ENCODE results near the gene GNA15. TPM values are rescaled to one million over a fixed set of nuclear protein-coding genes. Genes with fewer than 3 reads are reported as not detected.

GNA15 gene
- total and polyA plus RNA-seq, 2 donors (not counting 3 experiments of a cell fraction or from before 2014, with no cell fraction given), result 0.17 TPM; not detected in 1

GRCh38 chr19:3115411-3115810, 20.4 kb upstream of the GNA15 start:
- no peaks in the 10 kb centered on the region for H3K9me3 ChIP-seq (replicated peaks; ENCODE audit: control insufficient read depth, insufficient read depth, low read length)
- H3K27ac ChIP-seq (ENCODE audit: insufficient read depth, low read depth, low read length), result no peak overlapping the region
- no peak for TF ChIP-seq FOS (IDR thresholded peaks at IDR 0.05; ENCODE audit: borderline replicate concordance, insufficient read depth, low read length)
- no peak for TF ChIP-seq EZH2 (IDR thresholded peaks at IDR 0.05; ENCODE audit: borderline replicate concordance, low read depth, low read length, severe bottlenecking)
- TF ChIP-seq POLR2AphosphoS5 (IDR thresholded peaks at IDR 0.05; ENCODE audit: insufficient read depth, low read depth, low read length), result no peak
- no peaks in the 10 kb centered on the region for H3K4me1 ChIP-seq (ENCODE audit: control insufficient read depth, extremely low read depth, insufficient read depth, low read length)
- H3K4me2 ChIP-seq (ENCODE audit: insufficient read depth, low read length), result no peak overlapping the region
- ChIA-PET CTCF (interaction anchor here (1.0 kb wide), 1 partner anchor 12 kb away, joined by 5 read pairs; no protein-coding TSS in a partner anchor), POLR2A (no interaction called here)
- H3K27me3 ChIP-seq (ENCODE audit: control insufficient read depth in 2 of 2, insufficient read depth in 2 of 2, low read length in 2 of 2), result no peaks in the 10 kb centered on the region
- no peak overlapping the region for H3K4me3 ChIP-seq (replicated peaks in 1 of 3; ENCODE audit: insufficient read depth in 1 of 3, low read depth in 1 of 3, low read length in 3 of 3)
- intact Hi-C loops (cut with micrococcal nuclease) (no loop called here), dilution Hi-C loops (cut with MboI; ENCODE audit: extremely low pct_ligation_motif_present, low sequenced_read_pairs) (no loop called here)
- no peaks in the 10 kb centered on the region for H4K20me1 ChIP-seq (replicated peaks; ENCODE audit: control insufficient read depth, extremely low read depth, insufficient read depth, low read length)
- H3K9me1 ChIP-seq (replicated peaks; ENCODE audit: control insufficient read depth, extremely low read depth, insufficient read depth, low read length), result no peaks in the 10 kb centered on the region
- DNase-seq (ENCODE audit: low read depth, low spot score) (no peak), FAIRE-seq (no peak)
- BruUV-seq (replicated peaks), result no TSS peak
- no peak overlapping the region for H3K9ac ChIP-seq (replicated peaks; ENCODE audit: extremely low read depth, insufficient read depth, low read length)
- peaks cover 24% of the 10 kb centered on the region for H3K79me2 ChIP-seq (ENCODE audit: control insufficient read depth, insufficient read depth, low read length)
- H3K36me3 ChIP-seq (ENCODE audit: control insufficient read depth in 2 of 2, extremely low read depth in 1 of 2, insufficient read depth in 2 of 2, low read length in 2 of 2), result peaks cover 0 to 31% of the 10 kb centered on the region in 2 experiments
- no peak overlapping the region for H2AFZ ChIP-seq (ENCODE audit: low read depth, low read length)

GRCh38 chr19:3115916-3116602, 19.8 kb upstream of the GNA15 start:
- BruUV-seq (replicated peaks), result no TSS peak
- no peaks in the 10 kb centered on the region for H3K27me3 ChIP-seq (ENCODE audit: control insufficient read depth in 2 of 2, insufficient read depth in 2 of 2, low read length in 2 of 2)
- FAIRE-seq (no peak), DNase-seq (ENCODE audit: low read depth, low spot score) (no peak)
- H3K4me2 ChIP-seq (ENCODE audit: insufficient read depth, low read length), result no peak overlapping the region
- no peak overlapping the region for H3K9ac ChIP-seq (replicated peaks; ENCODE audit: extremely low read depth, insufficient read depth, low read length)
- no peak overlapping the region for H3K4me3 ChIP-seq (replicated peaks in 1 of 3; ENCODE audit: insufficient read depth in 1 of 3, low read depth in 1 of 3, low read length in 3 of 3)
- no peak overlapping the region for H2AFZ ChIP-seq (ENCODE audit: low read depth, low read length)
- intact Hi-C loops (cut with micrococcal nuclease), result no loop called here
- no peak for TF ChIP-seq FOS (IDR thresholded peaks at IDR 0.05; ENCODE audit: borderline replicate concordance, insufficient read depth, low read length)
- no peak for TF ChIP-seq GATA2 (IDR thresholded peaks at IDR 0.05; ENCODE audit: insufficient read depth, insufficient read length, low read depth, low read length)
- TF ChIP-seq POLR2A (IDR thresholded peaks at IDR 0.05; ENCODE audit: low read depth, low read length), result no peak
- TF ChIP-seq JUN (IDR thresholded peaks at IDR 0.05; ENCODE audit: borderline replicate concordance, insufficient read depth, insufficient read length, low read depth), result no peak
- TF ChIP-seq MYC (IDR thresholded peaks at IDR 0.05; ENCODE audit: low read depth, low read length), result no peak
- TF ChIP-seq EZH2 (IDR thresholded peaks at IDR 0.05; ENCODE audit: borderline replicate concordance, low read depth, low read length, severe bottlenecking), result no peak
- TF ChIP-seq POLR2AphosphoS5 (IDR thresholded peaks at IDR 0.05; ENCODE audit: insufficient read depth, low read depth, low read length), result no peak
- TF ChIP-seq CTCF (IDR thresholded peaks at IDR 0.05; ENCODE audit: extremely low read depth in 1 of 2, insufficient read depth in 1 of 2, low read depth in 1 of 2, low read length in 2 of 2), result no peak
- no peak for TF ChIP-seq MAX (IDR thresholded peaks at IDR 0.05; ENCODE audit: insufficient read depth, insufficient read length)
- H3K9me1 ChIP-seq (replicated peaks; ENCODE audit: control insufficient read depth, extremely low read depth, insufficient read depth, low read length), result no peaks in the 10 kb centered on the region
- no peaks in the 10 kb centered on the region for H4K20me1 ChIP-seq (replicated peaks; ENCODE audit: control insufficient read depth, extremely low read depth, insufficient read depth, low read length)
- H3K9me3 ChIP-seq (replicated peaks; ENCODE audit: control insufficient read depth, insufficient read depth, low read length), result no peaks in the 10 kb centered on the region
- no peaks in the 10 kb centered on the region for H3K4me1 ChIP-seq (ENCODE audit: control insufficient read depth, extremely low read depth, insufficient read depth, low read length)
- ChIA-PET POLR2A (no interaction called here), CTCF (interaction anchor here (1.0 to 1.5 kb wide), 3 partner anchors 8 to 165 kb away, joined by 5 to 8 read pairs (median 6); no protein-coding TSS in a partner anchor)
- dilution Hi-C loops (cut with MboI; ENCODE audit: extremely low pct_ligation_motif_present, low sequenced_read_pairs), result no loop called here
- peaks cover 0 to 34% of the 10 kb centered on the region in 2 experiments for H3K36me3 ChIP-seq (ENCODE audit: control insufficient read depth in 2 of 2, extremely low read depth in 1 of 2, insufficient read depth in 2 of 2, low read length in 2 of 2)
- peaks cover 20% of the 10 kb centered on the region for H3K79me2 ChIP-seq (ENCODE audit: control insufficient read depth, insufficient read depth, low read length)
- H3K27ac ChIP-seq (ENCODE audit: insufficient read depth, low read depth, low read length), result no peak overlapping the region

All from endothelial cell of umbilical vein (primary cell).